Bronchial epithelial cell (primary cell): ENCODE measurements around the gene STARD8. TPM values are rescaled to one million over a fixed set of nuclear protein-coding genes. Genes with fewer than 3 reads are reported as not detected.

Source experiments
- DNase-seq: peaks from one replicate; pipeline ENCODE4 v3.0.0-alpha.2; 2010; ENCODE audit warnings: low read depth
- FAIRE-seq: peaks from 2 replicates; lab custom pipeline; 2011; peaks lifted over from hg19 to GRCh38; lab: Jason Lieb, UNC
- H3K27me3 ChIP-seq: 2 replicates; pipeline ENCODE4 v1.5.1; 2011; ENCODE audit warnings: low read length; ENCODE audit not compliant: control insufficient read depth, insufficient read depth
- H3K36me3 ChIP-seq: 2 replicates; pipeline ENCODE4 v1.5.1; 2011; ENCODE audit warnings: low read length; ENCODE audit not compliant: control insufficient read depth, insufficient read depth
- H3K4me3 ChIP-seq: 2 replicates; pipeline ENCODE4 v1.5.1; 2011; ENCODE audit warnings: mild to moderate bottlenecking, low read depth, low read length, control low read depth
- total RNA-seq: library from RNA; depleted of rRNA; stranded (reverse); fragments of >200 nt; gene quantifications from 2 replicates; pipeline ENCODE4 v1.2.1, GENCODE V29; 2014
- TF ChIP-seq, protein P1 (sequence below): IDR thresholded peaks from 2 replicates; pipeline ENCODE4 v1.5.1; 2011; ENCODE audit warnings: mild to moderate bottlenecking, moderate library complexity, low read length, control low read depth, inconsistent platforms; ENCODE audit not compliant: insufficient read depth, severe bottlenecking

The STARD8 gene
- total RNA-seq, 1 donor from 2014 or later, result not detected

GRCh38 chrX:68693481-68694434 is 46.3 kb downstream of the STARD8 start:
- no peak for DNase-seq

DNA sequence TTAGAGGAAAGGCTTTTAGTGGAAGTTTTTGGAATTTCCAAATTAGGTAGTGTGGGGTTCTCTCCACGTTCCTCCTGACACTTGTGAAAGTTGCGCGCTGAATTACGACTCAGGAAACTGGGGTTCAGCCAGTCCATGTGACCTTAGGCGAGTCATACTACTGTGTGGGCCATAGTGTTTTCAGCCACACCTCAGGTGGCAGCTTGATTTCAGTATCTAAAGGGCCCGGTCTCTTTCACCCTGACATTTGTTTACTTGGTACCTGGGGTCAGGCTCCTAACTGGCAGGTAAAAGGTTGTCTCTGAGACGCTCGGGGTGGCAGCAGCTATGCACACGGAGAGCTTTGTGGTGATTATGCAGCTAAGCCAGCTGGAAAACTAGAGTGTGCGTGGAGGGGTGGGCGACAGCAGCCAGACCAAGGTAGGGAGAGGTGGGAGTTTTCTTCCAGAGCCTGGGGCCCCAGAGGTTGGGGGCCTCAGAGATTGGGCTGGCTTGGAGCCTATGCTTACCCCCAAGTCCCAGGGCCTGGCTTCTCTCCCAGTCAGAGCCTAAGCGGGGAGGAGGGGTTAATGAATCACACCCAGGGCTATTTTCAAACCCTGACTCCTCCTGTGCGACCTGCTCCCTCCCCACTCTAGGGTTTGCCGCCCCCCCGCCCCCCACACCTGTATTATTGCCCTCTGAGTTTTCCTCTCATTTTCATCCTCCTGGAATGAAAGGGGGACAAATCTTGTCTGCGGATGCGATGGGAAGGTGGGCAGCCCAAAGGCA is 47.2 kb downstream of the STARD8 start:
- no peaks in the 10 kb centered on the region for H3K36me3 ChIP-seq
- FAIRE-seq, result no peak
- no peak overlapping the region for H3K4me3 ChIP-seq
- DNase-seq, result no peak
- TF ChIP-seq, protein P1, sequence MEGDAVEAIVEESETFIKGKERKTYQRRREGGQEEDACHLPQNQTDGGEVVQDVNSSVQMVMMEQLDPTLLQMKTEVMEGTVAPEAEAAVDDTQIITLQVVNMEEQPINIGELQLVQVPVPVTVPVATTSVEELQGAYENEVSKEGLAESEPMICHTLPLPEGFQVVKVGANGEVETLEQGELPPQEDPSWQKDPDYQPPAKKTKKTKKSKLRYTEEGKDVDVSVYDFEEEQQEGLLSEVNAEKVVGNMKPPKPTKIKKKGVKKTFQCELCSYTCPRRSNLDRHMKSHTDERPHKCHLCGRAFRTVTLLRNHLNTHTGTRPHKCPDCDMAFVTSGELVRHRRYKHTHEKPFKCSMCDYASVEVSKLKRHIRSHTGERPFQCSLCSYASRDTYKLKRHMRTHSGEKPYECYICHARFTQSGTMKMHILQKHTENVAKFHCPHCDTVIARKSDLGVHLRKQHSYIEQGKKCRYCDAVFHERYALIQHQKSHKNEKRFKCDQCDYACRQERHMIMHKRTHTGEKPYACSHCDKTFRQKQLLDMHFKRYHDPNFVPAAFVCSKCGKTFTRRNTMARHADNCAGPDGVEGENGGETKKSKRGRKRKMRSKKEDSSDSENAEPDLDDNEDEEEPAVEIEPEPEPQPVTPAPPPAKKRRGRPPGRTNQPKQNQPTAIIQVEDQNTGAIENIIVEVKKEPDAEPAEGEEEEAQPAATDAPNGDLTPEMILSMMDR, result no peak
- no peaks in the 10 kb centered on the region for H3K27me3 ChIP-seq

More at GRCh38 chrX:68693481-68694434, 46.3 kb downstream of the STARD8 start:
- Histone ChIP-seq H3K4me3 (peak overlapping the region; percentile 25), H3K27me3 (no peaks in the 10 kb centered on the region), H3K36me3 (no peaks in the 10 kb centered on the region)
- FAIRE-seq, result no peak
- TF ChIP-seq, protein P1, result no peak

DNA sequence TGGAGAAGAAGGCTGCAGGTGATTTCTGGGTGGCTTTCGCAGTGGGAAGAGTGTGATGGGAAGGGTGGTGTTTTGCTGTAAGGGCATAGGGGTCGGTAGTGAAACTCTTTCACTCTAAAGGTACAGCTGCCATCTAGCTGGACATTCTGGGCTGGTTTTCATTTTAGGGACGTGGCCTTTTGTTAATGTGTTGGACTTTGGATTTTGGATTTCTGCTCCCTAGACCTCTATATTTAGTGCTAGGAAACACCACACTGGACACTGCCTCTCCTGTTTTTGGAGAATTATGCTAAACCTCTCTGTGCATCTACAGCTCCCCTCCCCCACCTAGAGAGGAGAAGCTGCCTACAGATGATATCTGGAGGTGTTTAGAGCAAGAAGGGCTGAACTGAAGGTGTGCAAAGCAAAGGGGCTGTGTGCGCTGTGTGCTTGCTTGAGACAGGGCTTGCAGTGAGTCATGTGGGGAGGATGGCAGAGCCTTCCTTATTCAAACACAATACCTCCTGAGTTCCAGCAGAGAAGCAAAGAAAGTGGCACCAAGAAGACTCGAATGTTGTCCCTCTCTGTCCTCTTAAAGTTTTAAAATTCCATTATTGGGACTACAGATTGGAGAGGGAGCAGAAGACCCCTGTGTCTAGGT is 47.9 kb downstream of the STARD8 start:
- TF ChIP-seq, protein P1, result no peak
- Histone ChIP-seq H3K36me3 (no peaks in the 10 kb centered on the region), H3K4me3 (no peak overlapping the region), H3K27me3 (no peaks in the 10 kb centered on the region)
- DNase-seq (no peak), FAIRE-seq (no peak)

GRCh38 chrX:68696267-68696990 is 49.0 kb downstream of the STARD8 start:
- DNase-seq, result no peak
- Histone ChIP-seq H3K4me3 (no peak overlapping the region), H3K27me3 (no peaks in the 10 kb centered on the region), H3K36me3 (no peaks in the 10 kb centered on the region)
- FAIRE-seq, result no peak
- TF ChIP-seq, protein P1, result no peak

DNA sequence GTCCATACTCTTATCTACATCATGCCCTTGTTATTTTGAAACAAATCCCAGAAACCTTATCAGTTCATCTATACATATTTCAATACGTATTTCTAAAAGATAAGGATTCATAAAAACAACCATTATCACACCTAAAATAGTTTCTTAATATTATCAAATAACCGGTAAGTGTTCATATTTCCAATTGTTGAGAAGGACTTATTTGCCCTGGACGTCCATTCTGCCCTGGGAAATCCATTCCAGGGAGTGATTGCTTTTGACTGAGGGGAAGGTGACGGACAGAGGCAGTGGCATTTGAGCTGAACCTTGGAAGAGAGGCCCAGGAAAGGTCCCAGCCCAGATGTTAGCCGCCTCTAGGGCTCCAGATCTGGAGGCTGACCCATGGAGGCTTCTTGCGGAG is 49.6 kb downstream of the STARD8 start:
- Histone ChIP-seq H3K36me3 (no peaks in the 10 kb centered on the region), H3K27me3 (no peaks in the 10 kb centered on the region), H3K4me3 (no peak overlapping the region)
- DNase-seq, result no peak
- FAIRE-seq, result no peak
- TF ChIP-seq, protein P1, result no peak
